H9 (cell line): ENCODE data around the gene RTP2. TPM values are rescaled to one million over a fixed set of nuclear protein-coding genes. Genes with fewer than 3 reads are reported as not detected.

ENCODE experiments used
- DNase-seq: peaks from one replicate; pipeline ENCODE4 v3.0.0-alpha.2; 2017
- H2AFZ ChIP-seq: one replicate; pipeline ENCODE4 v1.6.1; 2013; ENCODE audit warnings: mild to moderate bottlenecking, low read length, control low read depth, moderate library complexity
- H2AK5ac ChIP-seq: 2 replicates; pipeline ENCODE4 v1.6.1; 2013; ENCODE audit warnings: low read length, control low read depth, mixed read lengths; ENCODE audit not compliant: insufficient read length
- H2BK120ac ChIP-seq: one replicate; pipeline ENCODE4 v1.6.1; 2013; ENCODE audit warnings: low read depth, mild to moderate bottlenecking, low read length, control low read depth, inconsistent platforms; ENCODE audit not compliant: poor library complexity, severe bottlenecking
- H2BK12ac ChIP-seq: 2 replicates; pipeline ENCODE4 v1.6.1; 2013; ENCODE audit warnings: low read length, control low read depth, mixed read lengths, low read depth; ENCODE audit not compliant: insufficient read length
- H2BK15ac ChIP-seq: 2 replicates; pipeline ENCODE4 v1.6.1; 2013; ENCODE audit warnings: low read depth, low read length, control low read depth
- H2BK20ac ChIP-seq: one replicate; pipeline ENCODE4 v1.6.1; 2013; ENCODE audit warnings: low read depth, mild to moderate bottlenecking, low read length, control low read depth, inconsistent platforms; ENCODE audit not compliant: poor library complexity, severe bottlenecking
- H2BK5ac ChIP-seq: 2 replicates; pipeline ENCODE4 v1.6.1; 2013; ENCODE audit warnings: low read length, control low read depth, mixed read lengths; ENCODE audit not compliant: insufficient read length
- H3K14ac ChIP-seq: 2 replicates; pipeline ENCODE4 v1.6.1; 2013; ENCODE audit warnings: low read length, control low read depth; ENCODE audit not compliant: insufficient read depth
- H3K18ac ChIP-seq: 2 replicates; pipeline ENCODE4 v1.6.1; 2013; ENCODE audit warnings: low read depth, mild to moderate bottlenecking, mixed read lengths, low read length, control low read depth; ENCODE audit not compliant: insufficient read length
- H3K23ac ChIP-seq: 2 replicates; pipeline ENCODE4 v1.6.1; 2013; ENCODE audit warnings: low read length, control low read depth, mixed read lengths, low read depth; ENCODE audit not compliant: insufficient read length
- H3K23me2 ChIP-seq: 2 replicates; pipeline ENCODE4 v1.6.1; 2013; ENCODE audit warnings: low read depth, mild to moderate bottlenecking, mixed read lengths, low read length, control low read depth; ENCODE audit not compliant: insufficient read length, poor library complexity, severe bottlenecking
- H3K27ac ChIP-seq: 2 replicates; pipeline ENCODE4 v1.5.1; 2013; ENCODE audit warnings: low read length, control low read depth, mixed read lengths, low read depth; ENCODE audit not compliant: insufficient read length
- H3K27me3 ChIP-seq: 2 replicates; pipeline ENCODE4 v1.6.1; 2013; ENCODE audit warnings: low read length, control low read depth, inconsistent platforms; ENCODE audit not compliant: insufficient read depth
- H3K4ac ChIP-seq: 2 replicates; pipeline ENCODE4 v1.6.1; 2013; ENCODE audit warnings: low read depth, mild to moderate bottlenecking, control low read depth, inconsistent platforms, low read length, moderate library complexity
- H3K4me1 ChIP-seq: 2 replicates; pipeline ENCODE4 v1.6.1; 2013; ENCODE audit warnings: low read length, control low read depth, inconsistent platforms; ENCODE audit not compliant: insufficient read depth
- H3K4me2 ChIP-seq: 2 replicates; pipeline ENCODE4 v1.6.1; 2013; ENCODE audit warnings: low read length, control low read depth, mixed read lengths; ENCODE audit not compliant: insufficient read length, insufficient read depth
- H3K56ac ChIP-seq: 2 replicates; pipeline ENCODE4 v1.6.1; 2013; ENCODE audit warnings: low read depth, mild to moderate bottlenecking, mixed read lengths, low read length, control low read depth; ENCODE audit not compliant: insufficient read length
- H3K79me1 ChIP-seq: 2 replicates; pipeline ENCODE4 v1.6.1; 2013; ENCODE audit warnings: low read depth, mild to moderate bottlenecking, moderate library complexity, low read length, control low read depth, inconsistent platforms; ENCODE audit not compliant: insufficient read depth, poor library complexity, severe bottlenecking
- H3K79me2 ChIP-seq: 2 replicates; pipeline ENCODE4 v1.6.1; 2013; ENCODE audit warnings: low read length, control low read depth, inconsistent platforms; ENCODE audit not compliant: insufficient read depth
- H3K9ac ChIP-seq: 2 replicates; pipeline ENCODE4 v1.6.1; 2013; ENCODE audit warnings: low read length, control low read depth, mixed read lengths; ENCODE audit not compliant: insufficient read length; ENCODE audit errors: extremely low read depth
- H3K9me3 ChIP-seq: one replicate; pipeline ENCODE4 v1.6.1; 2013; ENCODE audit warnings: low read depth, low read length, inconsistent platforms; ENCODE audit not compliant: control insufficient read depth
- H3T11ph ChIP-seq: one replicate; pipeline ENCODE4 v1.6.1; 2013; ENCODE audit warnings: mild to moderate bottlenecking, low read length, control low read depth, inconsistent platforms
- H4K20me1 ChIP-seq: one replicate; pipeline ENCODE4 v1.6.1; 2013; ENCODE audit not compliant: control insufficient read depth, insufficient read length, insufficient read depth
- H4K5ac ChIP-seq: 2 replicates; pipeline ENCODE4 v1.6.1; 2013; ENCODE audit warnings: low read depth, mild to moderate bottlenecking, mixed read lengths, low read length, control low read depth; ENCODE audit not compliant: insufficient read length
- H4K8ac ChIP-seq: replicated peaks from 2 replicates; pipeline ENCODE4 v1.6.1; 2013; ENCODE audit warnings: low read length, control low read depth, mixed read lengths, low read depth; ENCODE audit not compliant: insufficient read length
- H4K91ac ChIP-seq: 2 replicates; pipeline ENCODE4 v1.6.1; 2013; ENCODE audit warnings: low read depth, mild to moderate bottlenecking, moderate library complexity, mixed read lengths, low read length, control low read depth; ENCODE audit not compliant: insufficient read length
- H3K27ac Mint-ChIP-seq, 3 experiments: 2 replicates in 2 of 3; 3 replicates in 1 of 3; pipeline ENCODE4 v1.8.0; 2020 to 2021; ENCODE audit warnings: mixed read lengths in 3 of 3, mild to moderate bottlenecking in 1 of 3, moderate library complexity in 1 of 3
- H3K27me3 Mint-ChIP-seq: 2 replicates; pipeline ENCODE4 v1.8.0; 2021; ENCODE audit warnings: low read depth, mild to moderate bottlenecking, moderate library complexity, mixed read lengths
- H3K36me3 Mint-ChIP-seq, 3 experiments: 2 replicates in 2 of 3; 3 replicates in 1 of 3; pipeline ENCODE4 v1.8.0; 2020 to 2021; ENCODE audit warnings: low read depth in 3 of 3, mixed read lengths in 3 of 3; ENCODE audit not compliant: insufficient read depth in 1 of 3
- H3K4me1 Mint-ChIP-seq, 2 experiments: 2 replicates each; pipeline ENCODE4 v1.8.0; 2020; ENCODE audit warnings: mixed read lengths in 2 of 2
- H3K4me3 Mint-ChIP-seq, 2 experiments: 2 replicates in 1 of 2; 3 replicates in 1 of 2; pipeline ENCODE4 v1.8.0; 2020 to 2021; ENCODE audit warnings: mild to moderate bottlenecking in 2 of 2, mixed read lengths in 2 of 2, moderate library complexity in 1 of 2
- H3K9me3 Mint-ChIP-seq, 2 experiments: 2 replicates in 1 of 2; 3 replicates in 1 of 2; pipeline ENCODE4 v1.8.0; 2020; ENCODE audit warnings: mild to moderate bottlenecking in 2 of 2, mixed read lengths in 2 of 2, moderate library complexity in 1 of 2
- CTCF ChIP-seq: fragments of 200-600 bp; sonication (generic); conservative IDR thresholded peaks from 3 replicates; pipeline ENCODE4 v1.8.0; 2021; ENCODE audit warnings: antibody characterized with exemption, mild to moderate bottlenecking
- total RNA-seq: library from RNA; stranded (reverse); gene quantifications from 2 replicates; pipeline ENCODE4 v1.2.1, GENCODE V29; 2021

RTP2 gene
- total RNA-seq, 1 experiment from 2014 or later: not detected

GRCh38 chr3:187661267-187661666, 41.1 kb downstream of the RTP2 start:
- Histone ChIP-seq H4K5ac (no peak overlapping the region), H2BK15ac (no peak overlapping the region), H3K14ac (no peak overlapping the region), H3K4me1 (no peaks in the 10 kb centered on the region), H3K4ac (no peak overlapping the region), H3K4me2 (no peak overlapping the region), H2BK12ac (no peak overlapping the region), H2BK5ac (no peak overlapping the region), H4K20me1 (no peaks in the 10 kb centered on the region), H3K79me1 (no peaks in the 10 kb centered on the region), H3K27ac (no peak overlapping the region), H2BK20ac (no peak overlapping the region), H3K9me3 (no peaks in the 10 kb centered on the region), H4K91ac (no peak overlapping the region), H3K23ac (no peak overlapping the region), H4K8ac (no peak overlapping the region), H3K23me2 (no peaks in the 10 kb centered on the region), H3T11ph (no peak overlapping the region), H3K79me2 (no peaks in the 10 kb centered on the region), H2AK5ac (no peak overlapping the region), H3K27me3 (no peaks in the 10 kb centered on the region), H3K18ac (no peak overlapping the region), H2AFZ (no peak overlapping the region), H3K9ac (no peak overlapping the region), H3K56ac (no peak overlapping the region), H2BK120ac (no peak overlapping the region)
- Mint-ChIP-seq H3K27ac (no peak overlapping the region), H3K9me3 (no peaks in the 10 kb centered on the region), H3K27me3 (peaks cover 6% of the 10 kb centered on the region), H3K4me1 (no peaks in the 10 kb centered on the region), H3K36me3 (no peaks in the 10 kb centered on the region), H3K4me3 (no peak overlapping the region)
- TF ChIP-seq CTCF: no peak
- DNase-seq: no peak
